Testis (tissue), 2 donors: ENCODE results near the gene ZFAND5.

Experiments
- CTCF ChIP-seq, 3 experiments: fragments of 450-650 bp in 2 of 3; fragments of 200-600 bp in 1 of 3; sonication (generic) in 1 of 3; IDR thresholded peaks; one replicate each; pipeline ENCODE4 v1.5.1; 2016 to 2019; ENCODE audit warnings: antibody characterized with exemption in 3 of 3, mild to moderate bottlenecking in 2 of 3, moderate library complexity in 1 of 3
- POLR2A ChIP-seq: fragments of 450-650 bp; IDR thresholded peaks from one replicate; pipeline ENCODE4 v1.6.1; 2017; ENCODE audit warnings: antibody characterized with exemption, mild to moderate bottlenecking, moderate library complexity

DNA sequence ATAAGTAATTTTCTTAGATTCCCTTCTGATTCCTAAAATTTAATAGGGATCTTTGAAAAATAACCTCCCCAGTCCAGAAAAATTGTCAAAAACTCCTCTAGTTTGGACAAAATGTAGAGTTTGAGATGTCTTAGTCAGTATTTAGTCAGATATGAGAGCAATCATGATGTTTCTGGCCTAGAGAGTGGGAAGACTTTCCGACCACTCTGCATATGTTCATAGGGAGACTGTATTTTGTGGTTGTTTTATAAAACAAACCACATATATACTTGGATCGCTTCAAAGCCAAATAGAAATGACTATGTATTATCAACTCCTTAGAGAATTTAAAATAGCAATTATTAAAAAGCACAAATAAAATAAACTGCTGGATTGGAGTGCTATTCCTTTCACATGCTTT is 15.8 kb downstream of the ZFAND5 start:
- TF ChIP-seq CTCF (IDR thresholded peaks at IDR 0.05): no peak
- TF ChIP-seq POLR2A: no peak
